K562 treated with DMSO at 1 percent for 4 hours (cell line): ENCODE measurements around the gene AGPS. TPM values are rescaled to one million over a fixed set of nuclear protein-coding genes. Genes with fewer than 3 reads are reported as not detected.

ENCODE experiments used
- total RNA-seq: library from RNA; unstranded; fragments of 300-600 nt; gene quantifications from 2 replicates; pipeline ENCODE4 v1.2.3, GENCODE V29; 2022; ENCODE audit not compliant: insufficient read depth

AGPS gene
- 18.6 and 20.4 TPM in 2 replicates for total RNA-seq

GRCh38 chr2:177392373-177393202, at the start of gene AGPS:
TSS of gene AGPS (plus strand) at chr2:177392773. CDS start at chr2:177392790, 17 bp downstream.

Other genes starting within 250 kb of the AGPS start
- gene HNRNPA3, start 180.0 kb upstream of the AGPS start, total RNA-seq: 156 and 167 TPM in 2 replicates
- gene NFE2L2, start 128.0 kb upstream of the AGPS start, total RNA-seq: 38.2 and 51.6 TPM in 2 replicates